Measurements from ENCODE around the gene OR1B1. TPM values are rescaled to one million over a fixed set of nuclear protein-coding genes. Genes with fewer than 3 reads are reported as not detected.

OR1B1 gene
- not detected for polyA plus RNA-seq (2012; ENCODE audit: insufficient read length, low read depth)

- no peak for TF ChIP-seq FOXP2 (optimal IDR thresholded peaks at IDR 0.05; ENCODE audit: borderline replicate concordance, extremely low read depth, extremely low read length, insufficient read depth)
These were observed at the start of gene OR1B1 for GRCh38 chr9:122657527-122657926. TSS of gene OR1B1 (minus strand) at chr9:122657627.

- TF ChIP-seq TAF1 (IDR thresholded peaks at IDR 0.05; ENCODE audit: borderline replicate concordance, insufficient read depth, low read length), result no peak
- TF ChIP-seq REST (IDR thresholded peaks at IDR 0.05; ENCODE audit: insufficient read depth in 1 of 2, low read depth in 2 of 2, low read length in 2 of 2), result no peak
- TF ChIP-seq FOXP2 (optimal IDR thresholded peaks at IDR 0.05; ENCODE audit: borderline replicate concordance, extremely low read depth, extremely low read length, insufficient read depth), result no peak
- no peak for TF ChIP-seq POLR2AphosphoS5 (IDR thresholded peaks at IDR 0.05; ENCODE audit: low read depth, low read length)
- no peak for TF ChIP-seq SIN3A (IDR thresholded peaks at IDR 0.05; ENCODE audit: borderline replicate concordance, insufficient read depth, low read length)
These were observed 38.3 kb upstream of the OR1B1 start for GRCh38 chr9:122695696-122696095.

GRCh38 chr9:122684851-122685250 is 27.4 kb upstream of the OR1B1 start:
- TF ChIP-seq POLR2AphosphoS5 (IDR thresholded peaks at IDR 0.05; ENCODE audit: low read depth, low read length), result no peak
- TF ChIP-seq TAF1 (IDR thresholded peaks at IDR 0.05; ENCODE audit: borderline replicate concordance, insufficient read depth, low read length), result no peak
- TF ChIP-seq REST (IDR thresholded peaks at IDR 0.05; ENCODE audit: insufficient read depth in 1 of 2, low read depth in 2 of 2, low read length in 2 of 2), result no peak
- no peak for TF ChIP-seq FOXP2 (optimal IDR thresholded peaks at IDR 0.05; ENCODE audit: borderline replicate concordance, extremely low read depth, extremely low read length, insufficient read depth)
- no peak for TF ChIP-seq SIN3A (IDR thresholded peaks at IDR 0.05; ENCODE audit: borderline replicate concordance, insufficient read depth, low read length)

GRCh38 chr9:122672481-122672880 is 15.1 kb upstream of the OR1B1 start:
- TF ChIP-seq TAF1 (IDR thresholded peaks at IDR 0.05; ENCODE audit: borderline replicate concordance, insufficient read depth, low read length) (no peak), SIN3A (IDR thresholded peaks at IDR 0.05; ENCODE audit: borderline replicate concordance, insufficient read depth, low read length) (no peak), FOXP2 (optimal IDR thresholded peaks at IDR 0.05; ENCODE audit: borderline replicate concordance, extremely low read depth, extremely low read length, insufficient read depth) (no peak), POLR2AphosphoS5 (IDR thresholded peaks at IDR 0.05; ENCODE audit: low read depth, low read length) (no peak), REST (IDR thresholded peaks at IDR 0.05; ENCODE audit: insufficient read depth in 1 of 2, low read depth in 2 of 2, low read length in 2 of 2) (no peak)

- TF ChIP-seq REST (IDR thresholded peaks at IDR 0.05; ENCODE audit: insufficient read depth in 1 of 2, low read depth in 2 of 2, low read length in 2 of 2) (no peak), TAF1 (IDR thresholded peaks at IDR 0.05; ENCODE audit: borderline replicate concordance, insufficient read depth, low read length) (no peak), POLR2AphosphoS5 (IDR thresholded peaks at IDR 0.05; ENCODE audit: low read depth, low read length) (no peak), FOXP2 (optimal IDR thresholded peaks at IDR 0.05; ENCODE audit: borderline replicate concordance, extremely low read depth, extremely low read length, insufficient read depth) (no peak), SIN3A (IDR thresholded peaks at IDR 0.05; ENCODE audit: borderline replicate concordance, insufficient read depth, low read length) (no peak)
These were observed 4.0 kb upstream of the OR1B1 start, which contains the start of gene OR1L1 for GRCh38 chr9:122661416-122661815. TSS of gene OR1L1 (plus strand) at chr9:122661716. CDS start at chr9:122661716, 0 bp downstream.
